ENCODE results near the gene TPST2.

DNA sequence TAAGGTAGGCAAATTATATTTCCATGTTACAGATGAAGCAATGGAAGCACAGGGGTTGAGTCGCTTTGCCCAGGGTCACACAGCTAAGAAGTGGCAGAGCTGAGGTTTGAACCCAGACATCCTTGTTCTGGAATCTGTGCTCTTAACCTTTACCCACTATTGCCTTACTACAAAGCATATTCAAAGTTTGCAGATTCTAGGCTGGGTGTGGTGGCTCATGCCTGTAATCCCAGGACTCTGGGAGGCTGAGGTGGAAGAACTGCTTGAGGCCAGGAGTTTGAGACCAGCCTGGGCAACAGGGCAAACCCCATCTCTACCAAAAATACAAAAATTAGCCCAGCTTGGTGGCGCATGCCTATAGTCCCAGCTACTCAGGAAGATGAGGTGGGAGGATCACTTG lies 49.8 kb downstream of the TPST2 start:
- TF ChIP-seq EZH2 (IDR thresholded peaks at IDR 0.05; ENCODE audit: borderline replicate concordance, low read length): no peak
- TF ChIP-seq, protein P1, sequence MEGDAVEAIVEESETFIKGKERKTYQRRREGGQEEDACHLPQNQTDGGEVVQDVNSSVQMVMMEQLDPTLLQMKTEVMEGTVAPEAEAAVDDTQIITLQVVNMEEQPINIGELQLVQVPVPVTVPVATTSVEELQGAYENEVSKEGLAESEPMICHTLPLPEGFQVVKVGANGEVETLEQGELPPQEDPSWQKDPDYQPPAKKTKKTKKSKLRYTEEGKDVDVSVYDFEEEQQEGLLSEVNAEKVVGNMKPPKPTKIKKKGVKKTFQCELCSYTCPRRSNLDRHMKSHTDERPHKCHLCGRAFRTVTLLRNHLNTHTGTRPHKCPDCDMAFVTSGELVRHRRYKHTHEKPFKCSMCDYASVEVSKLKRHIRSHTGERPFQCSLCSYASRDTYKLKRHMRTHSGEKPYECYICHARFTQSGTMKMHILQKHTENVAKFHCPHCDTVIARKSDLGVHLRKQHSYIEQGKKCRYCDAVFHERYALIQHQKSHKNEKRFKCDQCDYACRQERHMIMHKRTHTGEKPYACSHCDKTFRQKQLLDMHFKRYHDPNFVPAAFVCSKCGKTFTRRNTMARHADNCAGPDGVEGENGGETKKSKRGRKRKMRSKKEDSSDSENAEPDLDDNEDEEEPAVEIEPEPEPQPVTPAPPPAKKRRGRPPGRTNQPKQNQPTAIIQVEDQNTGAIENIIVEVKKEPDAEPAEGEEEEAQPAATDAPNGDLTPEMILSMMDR (conservative IDR thresholded peaks at IDR 0.05 in 1 of 2, IDR thresholded peaks at IDR 0.05 in 1 of 2; ENCODE audit: extremely low read depth in 1 of 2, insufficient read depth in 1 of 2, low read depth in 1 of 2, low read length in 2 of 2): no peak

Data from mammary epithelial cell (primary cell).